Stimulated activated CD4-positive, alpha-beta T cell treated with anti-CD3 and anti-CD28 coated beads, Interleukin-1b, Interleukin-23, amount 100 ng/mL, for 4 hours (primary cell): Measurements from ENCODE around the gene CHCHD4.

Experiments used
- DNase-seq, 2 donors: peaks; one replicate each; pipeline ENCODE4 v3.0.0-alpha.2; 2020; ENCODE audit warnings: low read depth in 2 of 2

The CHCHD4 gene

DNA sequence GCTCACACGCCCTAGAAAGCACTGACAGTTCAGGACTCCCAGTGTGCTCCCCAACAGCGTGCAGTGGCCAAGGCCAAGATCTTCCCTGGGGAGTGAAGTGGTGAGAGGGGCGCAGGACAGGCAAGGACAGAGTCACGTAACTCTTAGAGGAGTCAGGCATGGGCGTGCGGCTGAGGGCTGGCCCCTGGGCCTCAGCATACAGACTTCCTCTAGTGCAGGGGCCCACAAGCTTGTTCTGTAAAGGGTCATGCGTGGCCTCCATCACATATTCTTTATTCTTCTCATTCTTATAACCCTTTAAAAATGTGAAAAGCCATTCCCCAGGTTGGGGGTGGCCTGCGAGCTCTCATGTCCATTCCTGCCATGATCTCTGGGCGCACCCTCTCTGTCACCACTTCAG lies 25.4 kb upstream of the CHCHD4 start:
- no peak for DNase-seq

- no peak for DNase-seq
These were observed 23.6 kb upstream of the CHCHD4 start for GRCh38 chr3:14148041-14148985.

GRCh38 chr3:14147617-14148016 lies 22.9 kb upstream of the CHCHD4 start:
- no peak for DNase-seq

- no peak for DNase-seq
These were observed 22.4 kb upstream of the CHCHD4 start for GRCh38 chr3:14147066-14147435.

- no peak for DNase-seq
These were observed 21.9 kb upstream of the CHCHD4 start for GRCh38 chr3:14146381-14147065.

GRCh38 chr3:14145670-14146380 lies 21.2 kb upstream of the CHCHD4 start:
- DNase-seq = no peak

DNA sequence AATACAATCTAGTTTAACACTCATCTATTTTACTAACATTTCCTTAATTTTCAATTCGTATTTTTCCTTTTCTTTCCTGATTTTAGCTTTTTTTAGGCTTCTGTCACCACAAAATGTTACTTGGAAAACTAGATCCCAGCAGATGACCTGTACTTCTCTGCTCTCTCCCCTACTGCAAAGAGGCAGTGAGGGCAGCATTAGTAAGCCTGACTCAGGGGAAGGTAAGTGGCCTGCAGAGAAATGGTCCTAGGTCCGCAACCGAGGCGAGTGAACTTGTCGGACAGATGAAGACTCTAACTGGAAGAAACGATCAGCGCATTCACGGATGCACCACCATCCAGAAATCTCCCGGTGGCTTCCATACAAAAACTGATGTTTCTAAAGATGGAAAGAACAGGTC lies 20.6 kb upstream of the CHCHD4 start:
- no peak for DNase-seq

DNA sequence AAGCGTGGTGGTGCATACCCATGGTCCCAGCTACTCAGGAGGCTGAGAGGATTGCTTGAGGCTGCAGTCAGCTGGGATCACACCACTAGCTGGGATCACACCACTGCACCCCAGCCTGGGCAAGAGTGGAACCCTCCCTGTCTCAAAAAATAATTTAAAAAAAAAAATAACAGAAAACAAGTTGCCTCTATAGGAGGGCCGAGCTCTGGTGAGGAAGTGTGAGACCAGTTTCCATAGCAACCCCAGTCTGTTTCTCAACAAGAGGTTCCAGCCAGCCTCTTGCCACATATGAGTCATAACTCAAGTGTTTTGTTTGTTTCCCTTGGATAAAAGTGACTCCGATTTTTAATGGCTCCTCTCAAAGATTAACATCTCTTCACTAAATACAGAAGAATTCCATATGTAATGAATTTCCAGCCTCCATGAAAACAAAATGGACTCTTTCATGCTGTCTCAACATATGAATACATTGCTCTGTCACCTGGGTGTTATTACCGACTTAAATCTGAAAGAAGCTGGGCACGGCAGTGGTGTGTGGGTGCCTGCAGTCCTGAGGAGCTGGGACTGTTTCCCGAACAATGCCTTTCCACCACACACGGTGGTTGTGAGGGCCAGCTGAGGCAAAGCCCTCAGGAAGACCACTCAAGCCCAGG lies 19.9 kb upstream of the CHCHD4 start:
- DNase-seq = peak in 1 of 2 donors; percentile 26

DNA sequence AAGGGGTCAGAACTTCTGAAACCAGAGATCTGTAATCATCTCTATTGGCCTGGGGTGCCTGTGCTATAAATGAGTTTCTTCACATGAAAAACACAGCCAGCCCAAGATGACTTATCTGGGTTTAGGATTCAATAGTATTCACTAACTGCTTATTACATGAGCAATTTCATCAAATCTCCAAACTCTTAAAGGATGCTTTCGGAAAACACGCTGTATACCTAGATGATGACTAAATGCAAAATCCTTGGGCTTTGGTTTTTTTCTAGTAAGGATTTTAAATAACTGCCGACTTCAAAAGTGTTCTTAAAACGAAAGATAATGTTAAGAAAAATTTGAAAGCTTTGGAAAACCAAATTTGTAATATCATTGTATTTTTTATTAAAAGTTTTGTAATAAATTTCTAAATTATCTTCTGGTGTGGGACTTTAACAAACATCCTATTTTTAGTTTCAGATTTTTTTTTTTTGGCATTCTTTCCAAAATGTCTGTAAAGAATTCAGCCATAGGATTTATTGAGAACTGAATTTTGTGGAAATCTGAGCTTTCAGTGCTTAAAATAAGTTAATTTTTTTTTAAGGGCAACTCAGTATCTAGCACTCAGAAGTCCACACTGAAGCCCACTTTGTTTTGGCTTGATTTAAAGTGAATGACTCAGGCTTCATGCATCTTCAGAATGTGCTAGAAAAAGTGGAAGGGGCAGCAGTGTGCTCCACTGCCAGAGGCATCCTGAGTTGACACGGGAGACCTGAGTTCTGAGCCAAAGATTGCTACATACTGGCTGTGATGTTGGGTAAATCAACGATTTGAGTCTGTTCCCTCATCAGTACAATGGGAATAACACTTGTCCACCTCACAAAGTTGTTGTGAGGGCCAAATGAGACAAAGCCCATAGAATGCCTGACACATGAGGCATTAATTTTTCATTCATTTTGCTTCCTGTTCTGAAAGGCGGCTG lies 18.9 kb upstream of the CHCHD4 start:
- DNase-seq = no peak

DNA sequence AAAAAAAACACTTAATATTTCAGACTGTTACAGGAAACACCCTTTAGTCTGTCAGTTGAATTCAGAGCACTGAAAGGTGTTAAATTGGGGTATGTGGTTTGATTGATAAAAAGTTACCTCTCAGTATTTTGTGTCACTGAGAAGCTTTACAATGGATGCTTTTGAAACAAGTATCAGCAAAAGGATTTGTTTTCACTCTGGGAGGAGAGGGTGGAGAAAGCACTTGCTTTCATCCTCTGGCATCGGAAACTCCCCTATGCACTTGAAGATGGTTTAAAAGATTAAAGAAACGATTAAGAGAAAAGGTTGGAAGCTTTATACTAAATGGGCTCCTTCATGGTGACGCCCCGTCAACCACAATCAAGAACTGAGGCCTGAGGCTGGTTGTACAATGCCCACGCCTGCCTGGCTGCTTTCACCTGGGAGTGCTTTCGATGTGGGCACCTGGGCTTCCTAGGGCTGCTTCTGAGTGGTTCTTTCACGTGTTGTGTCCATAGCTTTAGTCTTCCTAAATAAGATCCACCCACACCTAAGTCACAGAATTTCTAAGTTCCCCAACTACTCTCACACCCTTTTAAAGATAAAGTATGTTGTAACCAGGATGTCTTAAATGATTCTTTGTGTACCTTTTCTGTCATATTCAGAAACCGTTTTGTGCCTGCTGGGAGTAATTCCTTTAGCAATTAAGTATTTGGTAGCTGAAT lies 18.0 kb upstream of the CHCHD4 start:
- DNase-seq = peak in 1 of 2 donors; percentile 13

GRCh38 chr3:14141602-14142341 lies 17.1 kb upstream of the CHCHD4 start:
- DNase-seq = no peak

- DNase-seq = no peak
These were observed 16.5 kb upstream of the CHCHD4 start for GRCh38 chr3:14141144-14141543.

DNA sequence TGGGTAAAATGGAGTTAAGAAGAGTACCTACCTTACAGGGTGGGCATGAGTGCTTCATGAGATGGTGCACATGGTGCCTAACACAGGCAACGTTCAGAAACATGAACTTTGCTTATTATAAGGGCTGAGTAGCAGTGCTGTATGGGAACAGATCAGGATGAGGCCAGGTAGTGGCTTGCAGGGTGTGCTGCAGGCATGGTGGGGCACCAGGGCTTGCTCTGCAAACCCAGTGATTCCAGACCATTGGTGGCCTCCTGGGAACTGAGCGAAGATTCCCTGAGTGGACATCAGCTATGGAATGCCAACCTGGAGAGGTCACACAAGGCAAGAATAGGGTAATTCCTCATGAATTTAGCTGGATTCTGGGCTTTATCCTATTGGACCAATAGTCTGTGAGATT lies 16.0 kb upstream of the CHCHD4 start:
- no peak for DNase-seq

DNA sequence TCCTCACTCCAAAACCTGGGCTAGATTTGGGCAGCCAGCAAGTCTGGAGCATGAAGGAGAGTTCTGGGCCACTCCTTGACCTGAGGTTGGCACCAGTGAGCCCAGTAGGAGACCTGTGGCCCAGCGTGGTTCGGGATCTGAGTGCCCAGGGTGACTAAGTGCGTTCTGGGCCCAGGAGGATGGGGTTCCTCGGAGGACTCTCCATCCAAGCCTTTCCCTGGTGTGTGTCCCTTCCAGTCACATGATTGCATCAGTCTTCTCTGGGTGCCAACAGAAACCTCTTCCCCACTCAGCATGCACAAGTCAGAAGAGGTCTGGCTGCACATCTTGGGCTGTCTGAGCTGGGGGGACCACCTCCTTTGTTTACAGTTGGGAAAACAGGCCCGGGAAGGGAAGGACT lies 15.1 kb upstream of the CHCHD4 start:
- DNase-seq = no peak

DNA sequence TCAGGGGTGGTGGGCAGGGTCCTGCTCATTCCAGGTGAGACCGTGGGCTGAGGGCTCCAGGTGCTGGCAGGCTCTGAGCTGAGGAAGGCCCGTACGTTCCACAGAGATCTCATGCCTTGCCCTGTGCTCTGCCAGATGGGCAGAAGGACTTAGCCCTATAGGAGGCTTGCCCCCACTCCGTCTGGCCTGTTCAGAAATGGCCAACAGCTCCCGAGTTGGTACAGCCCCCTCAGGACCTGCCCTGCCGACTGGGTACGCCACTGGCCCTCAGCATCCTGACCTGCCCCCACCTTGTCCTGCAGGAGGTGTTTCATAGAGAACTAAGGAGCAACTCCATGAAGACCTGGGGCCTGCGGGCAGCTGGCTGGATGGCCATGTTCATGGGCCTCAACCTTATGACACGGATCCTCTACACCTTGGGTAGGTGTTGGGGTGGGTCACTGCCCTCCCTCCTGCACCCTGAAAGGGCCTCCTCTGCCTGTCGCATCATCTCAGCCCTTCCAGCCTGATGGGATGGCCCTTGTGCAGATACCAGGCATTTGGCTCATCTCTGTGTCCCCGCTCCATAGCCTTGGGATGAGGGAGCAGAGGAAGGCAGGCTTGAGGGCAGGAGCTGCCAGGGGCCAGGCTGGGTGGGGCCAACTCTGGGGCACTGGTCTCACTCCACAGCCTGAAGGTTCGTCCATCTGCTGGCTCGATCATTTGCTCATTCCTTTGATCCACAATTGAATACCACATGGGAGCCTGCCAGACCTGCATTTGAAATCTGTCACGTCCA lies 14.4 kb upstream of the CHCHD4 start:
- DNase-seq = no peak

- no peak for DNase-seq
These were observed 13.6 kb upstream of the CHCHD4 start for GRCh38 chr3:14138109-14138877.

DNA sequence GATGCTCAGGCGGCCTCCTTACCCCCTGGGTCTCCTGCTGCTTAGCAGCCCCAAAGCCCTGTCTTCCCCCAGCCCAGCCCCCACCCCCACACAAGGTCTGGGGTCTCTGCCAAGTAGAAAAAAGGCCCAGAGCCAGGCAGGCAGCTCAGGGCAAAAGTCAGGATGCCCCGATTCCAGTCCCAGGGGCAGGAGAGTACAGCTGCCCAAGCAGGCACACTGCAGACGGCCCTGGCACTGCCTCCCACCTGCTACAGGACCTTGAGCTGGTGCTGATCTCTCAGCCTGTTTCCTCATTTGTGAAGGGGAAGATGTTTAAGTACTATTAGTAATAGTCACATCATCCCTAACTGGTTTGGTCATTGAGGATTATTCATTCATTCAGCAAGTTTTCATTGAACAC lies 12.8 kb upstream of the CHCHD4 start:
- no peak for DNase-seq

GRCh38 chr3:14137004-14137403 lies 12.3 kb upstream of the CHCHD4 start:
- no peak for DNase-seq
